Gastroesophageal sphincter (tissue), 4 donors: ENCODE measurements around the gene HAP1. TPM values are rescaled to one million over a fixed set of nuclear protein-coding genes. Genes with fewer than 3 reads are reported as not detected.

Experiments used
- ATAC-seq: fragments of 150-250 bp; one replicate; pipeline ENCODE4 v1.9.1; 2016; ENCODE audit warnings: mild to moderate bottlenecking, moderate library complexity
- H3K27ac ChIP-seq, 4 donors: fragments of 200-600 bp; sonication (generic) in 3 of 4; 1 replicate in 3 of 4; 2 replicates in 1 of 4; pipeline ENCODE4 v1.5.1; 2016 to 2019
- H3K27me3 ChIP-seq: fragments of 200-600 bp; sonication (generic); one replicate; pipeline ENCODE4 v1.5.1; 2019
- H3K36me3 ChIP-seq, 2 donors: fragments of 200-600 bp; sonication (generic); one replicate each; pipeline ENCODE4 v1.5.1; 2019; ENCODE audit warnings: control low read depth in 1 of 2
- H3K4me1 ChIP-seq, 3 donors: fragments of 200-600 bp; sonication (generic); 1 replicate in 2 of 3; 2 replicates in 1 of 3; pipeline ENCODE4 v1.5.1; 2016 to 2019; ENCODE audit warnings: control low read depth in 2 of 3
- H3K4me3 ChIP-seq, 2 donors: fragments of 200-600 bp; sonication (generic); one replicate each; pipeline ENCODE4 v1.5.1; 2019; ENCODE audit warnings: mild to moderate bottlenecking in 1 of 2, moderate library complexity in 1 of 2
- H3K9me3 ChIP-seq, 3 donors: fragments of 200-600 bp; sonication (generic); one replicate each; pipeline ENCODE4 v1.5.1; 2017 to 2019; ENCODE audit warnings: control low read depth in 2 of 3
- CTCF ChIP-seq, 4 experiments: fragments of 200-600 bp in 2 of 4; fragments of 450-650 bp in 2 of 4; sonication (generic) in 1 of 4; IDR thresholded peaks; one replicate each; pipeline ENCODE4 v1.5.1; 2017 to 2019; ENCODE audit warnings: antibody characterized with exemption in 4 of 4, mild to moderate bottlenecking in 2 of 4, moderate library complexity in 2 of 4
- EP300 ChIP-seq: sonication (generic); formaldehyde crosslinking; IDR thresholded peaks from one replicate; pipeline ENCODE4 v1.6.1; 2017; ENCODE audit warnings: antibody characterized with exemption, mild to moderate bottlenecking
- POLR2A ChIP-seq, 2 donors: fragments of 450-650 bp; IDR thresholded peaks; one replicate each; pipeline ENCODE4 v1.6.1; 2017; ENCODE audit warnings: antibody characterized with exemption in 2 of 2, mild to moderate bottlenecking in 2 of 2, moderate library complexity in 1 of 2
- POLR2AphosphoS5 ChIP-seq: sonication (generic); formaldehyde crosslinking; IDR thresholded peaks from one replicate; pipeline ENCODE4 v1.6.1; 2017; ENCODE audit warnings: antibody characterized with exemption
- WGBS, 2 donors: methylation state at CpG; one replicate each; pipeline ENCODE4 v1.1.5; 2018; ENCODE audit warnings: low coverage in 1 of 2; 5-methylcytosine and 5-hydroxymethylcytosine counted together
- total RNA-seq, 4 donors: library from RNA; depleted of rRNA; stranded (reverse); fragments of >200 nt; gene quantifications; one replicate each; pipeline ENCODE4 v1.1.0, GENCODE V29; 2016

The HAP1 gene, protein sequence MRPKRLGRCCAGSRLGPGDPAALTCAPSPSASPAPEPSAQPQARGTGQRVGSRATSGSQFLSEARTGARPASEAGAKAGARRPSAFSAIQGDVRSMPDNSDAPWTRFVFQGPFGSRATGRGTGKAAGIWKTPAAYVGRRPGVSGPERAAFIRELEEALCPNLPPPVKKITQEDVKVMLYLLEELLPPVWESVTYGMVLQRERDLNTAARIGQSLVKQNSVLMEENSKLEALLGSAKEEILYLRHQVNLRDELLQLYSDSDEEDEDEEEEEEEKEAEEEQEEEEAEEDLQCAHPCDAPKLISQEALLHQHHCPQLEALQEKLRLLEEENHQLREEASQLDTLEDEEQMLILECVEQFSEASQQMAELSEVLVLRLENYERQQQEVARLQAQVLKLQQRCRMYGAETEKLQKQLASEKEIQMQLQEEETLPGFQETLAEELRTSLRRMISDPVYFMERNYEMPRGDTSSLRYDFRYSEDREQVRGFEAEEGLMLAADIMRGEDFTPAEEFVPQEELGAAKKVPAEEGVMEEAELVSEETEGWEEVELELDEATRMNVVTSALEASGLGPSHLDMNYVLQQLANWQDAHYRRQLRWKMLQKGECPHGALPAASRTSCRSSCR
- total RNA-seq, result under 1 TPM in 1 of 4 donors, not detected in 3; 0.54 TPM

DNA sequence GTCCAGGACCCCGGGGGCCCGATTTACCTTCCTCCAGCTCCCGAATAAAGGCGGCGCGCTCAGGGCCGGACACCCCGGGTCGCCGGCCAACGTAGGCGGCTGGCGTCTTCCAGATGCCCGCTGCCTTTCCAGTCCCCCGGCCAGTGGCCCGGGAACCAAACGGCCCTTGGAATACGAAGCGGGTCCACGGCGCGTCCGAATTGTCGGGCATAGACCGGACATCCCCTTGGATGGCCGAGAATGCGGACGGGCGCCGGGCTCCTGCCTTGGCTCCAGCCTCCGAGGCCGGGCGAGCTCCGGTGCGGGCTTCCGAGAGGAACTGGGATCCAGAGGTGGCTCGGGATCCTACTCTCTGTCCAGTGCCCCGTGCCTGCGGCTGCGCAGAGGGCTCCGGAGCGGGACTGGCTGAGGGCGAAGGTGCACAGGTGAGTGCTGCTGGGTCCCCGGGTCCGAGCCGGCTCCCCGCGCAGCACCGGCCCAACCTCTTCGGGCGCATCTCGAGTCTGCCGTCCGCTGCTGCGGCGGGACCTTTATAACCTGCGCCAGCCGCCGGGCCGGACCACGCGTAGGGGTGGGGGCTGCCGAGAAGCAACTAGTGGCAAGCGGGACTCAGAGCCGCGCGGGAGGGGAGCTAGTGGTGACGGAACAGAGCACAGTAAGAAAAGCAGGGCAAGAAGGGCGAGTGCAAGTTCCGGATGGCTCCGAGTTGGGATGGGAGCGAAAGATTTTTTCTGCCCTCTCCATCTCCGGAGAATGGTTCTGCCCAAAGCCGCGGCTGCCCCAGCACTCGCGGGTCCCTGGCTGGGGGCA is at the start of gene HAP1:
Gene HAP1 (minus strand): TSS at position 505 of the 810 bp plus-strand sequence. CDS start 9 bp downstream, at position 496.
- peak within 1 kb of the TSS in 1 of 2 donors; percentile 49 for H3K4me3 ChIP-seq
- TF ChIP-seq POLR2A (IDR thresholded peaks at IDR 0.05), result peak in 1 of 2 donors; percentile 9
- TF ChIP-seq POLR2AphosphoS5, result no peak
- H3K9me3 ChIP-seq, result no peaks in the 10 kb centered on the region
- no peak within 1 kb of the TSS for H3K27ac ChIP-seq
- peaks cover 0 to 29% (median 16%) of the 10 kb centered on the region in 3 donors for H3K4me1 ChIP-seq
- 0 to 1% methylated on average over 4 to 13 of the region's 77 CpGs for WGBS, 2 donors
- H3K27me3 ChIP-seq, result peaks cover 84% of the 10 kb centered on the region
- peak; percentile 42 for ATAC-seq
- H3K36me3 ChIP-seq, result no peaks in the 10 kb centered on the region

GRCh38 chr17:41782142-41782541 is 47.7 kb upstream of the HAP1 start:
- TF ChIP-seq CTCF (IDR thresholded peaks at IDR 0.05) (no peak), EP300 (no peak), POLR2A (IDR thresholded peaks at IDR 0.05) (no peak), POLR2AphosphoS5 (no peak)
- no peaks in the 10 kb centered on the region for H3K36me3 ChIP-seq
- no peak for ATAC-seq
- 49% methylated on average over 4 of the region's 4 CpGs; no CpG with 5 or more reads in 1 of the 2 donors for WGBS, 2 donors
- peaks cover 0 to 68% (median 41%) of the 10 kb centered on the region in 3 donors for H3K4me1 ChIP-seq
- no peak overlapping the region for H3K4me3 ChIP-seq
- H3K9me3 ChIP-seq, result no peaks in the 10 kb centered on the region
- H3K27ac ChIP-seq, result peak overlapping the region in 3 of 4 donors; percentile 53 to 60 (median 53)
- H3K27me3 ChIP-seq, result peaks cover 57% of the 10 kb centered on the region

- Histone ChIP-seq H3K4me1 (peaks cover 0 to 68% (median 46%) of the 10 kb centered on the region in 3 donors), H3K27me3 (peaks cover 53% of the 10 kb centered on the region), H3K36me3 (no peaks in the 10 kb centered on the region), H3K4me3 (no peak overlapping the region), H3K27ac (peak overlapping the region in 3 of 4 donors; percentile 53 to 60 (median 53)), H3K9me3 (no peaks in the 10 kb centered on the region)
- WGBS, 2 donors, result 35 to 95% methylated on average over 4 of the region's 13 CpGs
- ATAC-seq, result no peak
- TF ChIP-seq POLR2AphosphoS5 (no peak), EP300 (no peak), POLR2A (IDR thresholded peaks at IDR 0.05) (no peak), CTCF (IDR thresholded peaks at IDR 0.05) (no peak)
Observed at GRCh38 chr17:41781404-41782110, 47.1 kb upstream of the HAP1 start.

DNA sequence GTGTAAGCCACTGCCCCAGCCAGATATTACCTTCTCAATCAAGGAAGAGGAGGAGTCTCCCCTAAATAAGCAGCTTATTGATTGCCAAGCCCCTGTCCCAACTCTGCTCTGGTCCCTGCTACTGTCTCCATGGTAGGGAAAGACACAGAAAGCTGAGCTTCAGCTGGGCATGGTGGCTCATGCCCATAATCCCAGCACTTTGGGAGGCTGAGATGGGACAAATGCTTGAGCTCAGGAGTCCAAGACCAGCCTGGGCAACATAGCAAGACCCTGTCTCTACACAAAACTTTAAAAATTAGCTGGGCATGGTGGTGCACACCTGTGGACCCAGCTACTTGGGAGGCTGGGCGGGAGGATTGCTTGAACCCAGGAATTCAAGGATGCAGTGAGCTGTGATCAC is 45.5 kb upstream of the HAP1 start:
- Histone ChIP-seq H3K4me1 (peaks cover 0 to 68% (median 41%) of the 10 kb centered on the region in 3 donors), H3K27me3 (peaks cover 37% of the 10 kb centered on the region), H3K36me3 (no peaks in the 10 kb centered on the region), H3K4me3 (no peak overlapping the region), H3K27ac (no peak overlapping the region), H3K9me3 (no peaks in the 10 kb centered on the region)
- TF ChIP-seq EP300, result no peak
- no peak for TF ChIP-seq CTCF (IDR thresholded peaks at IDR 0.05)
- no peak for TF ChIP-seq POLR2A (IDR thresholded peaks at IDR 0.05)
- WGBS, 2 donors, result no CpG with 5 or more reads among the region's 1 CpG
- no peak for ATAC-seq
